Epithelial cell of esophagus (primary cell): Measurements from ENCODE around the gene SLC35F5.
"Not testable (repeated sequence)": the region's sequence is repeated elsewhere in the genome, so short reads cannot be mapped to it uniquely, and the experiment has no call there.

Experiments
- DNase-seq: peaks from one replicate; pipeline ENCODE4 v3.0.0; 2010; ENCODE audit warnings: low read depth
- H3K4me3 ChIP-seq: 2 replicates; pipeline ENCODE4 v1.5.1; 2011; ENCODE audit warnings: mild to moderate bottlenecking, low read length, control low read depth
- TF ChIP-seq, protein P1 (sequence below): IDR thresholded peaks from 2 replicates; pipeline ENCODE4 v1.5.1; 2011; ENCODE audit warnings: low read depth, mild to moderate bottlenecking, low read length, control low read depth, inconsistent platforms; ENCODE audit not compliant: insufficient read depth; ENCODE audit errors: missing control alignments

Gene SLC35F5

DNA sequence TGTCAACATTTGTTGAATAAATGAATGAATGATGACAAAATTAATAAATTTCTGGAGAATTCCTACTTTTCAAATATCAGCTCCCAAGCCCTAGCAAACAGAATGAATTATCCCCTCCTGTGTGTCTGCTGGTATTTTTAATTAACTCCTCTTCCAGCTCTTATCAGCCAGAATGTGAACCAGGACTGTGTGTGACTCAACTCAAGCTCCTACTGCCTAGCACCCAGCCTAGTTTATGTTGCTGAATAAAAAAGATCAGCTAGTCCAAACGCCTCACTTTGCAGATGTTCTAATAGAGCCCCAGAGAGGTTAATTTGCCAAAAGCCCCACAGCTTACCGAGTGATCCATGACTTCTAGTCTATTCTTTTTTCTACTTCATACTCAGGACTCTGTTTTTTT, 79.1 kb downstream of the SLC35F5 start:
- TF ChIP-seq, protein P1, sequence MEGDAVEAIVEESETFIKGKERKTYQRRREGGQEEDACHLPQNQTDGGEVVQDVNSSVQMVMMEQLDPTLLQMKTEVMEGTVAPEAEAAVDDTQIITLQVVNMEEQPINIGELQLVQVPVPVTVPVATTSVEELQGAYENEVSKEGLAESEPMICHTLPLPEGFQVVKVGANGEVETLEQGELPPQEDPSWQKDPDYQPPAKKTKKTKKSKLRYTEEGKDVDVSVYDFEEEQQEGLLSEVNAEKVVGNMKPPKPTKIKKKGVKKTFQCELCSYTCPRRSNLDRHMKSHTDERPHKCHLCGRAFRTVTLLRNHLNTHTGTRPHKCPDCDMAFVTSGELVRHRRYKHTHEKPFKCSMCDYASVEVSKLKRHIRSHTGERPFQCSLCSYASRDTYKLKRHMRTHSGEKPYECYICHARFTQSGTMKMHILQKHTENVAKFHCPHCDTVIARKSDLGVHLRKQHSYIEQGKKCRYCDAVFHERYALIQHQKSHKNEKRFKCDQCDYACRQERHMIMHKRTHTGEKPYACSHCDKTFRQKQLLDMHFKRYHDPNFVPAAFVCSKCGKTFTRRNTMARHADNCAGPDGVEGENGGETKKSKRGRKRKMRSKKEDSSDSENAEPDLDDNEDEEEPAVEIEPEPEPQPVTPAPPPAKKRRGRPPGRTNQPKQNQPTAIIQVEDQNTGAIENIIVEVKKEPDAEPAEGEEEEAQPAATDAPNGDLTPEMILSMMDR, result no peak
- no peak for DNase-seq
- no peak overlapping the region for H3K4me3 ChIP-seq

DNA sequence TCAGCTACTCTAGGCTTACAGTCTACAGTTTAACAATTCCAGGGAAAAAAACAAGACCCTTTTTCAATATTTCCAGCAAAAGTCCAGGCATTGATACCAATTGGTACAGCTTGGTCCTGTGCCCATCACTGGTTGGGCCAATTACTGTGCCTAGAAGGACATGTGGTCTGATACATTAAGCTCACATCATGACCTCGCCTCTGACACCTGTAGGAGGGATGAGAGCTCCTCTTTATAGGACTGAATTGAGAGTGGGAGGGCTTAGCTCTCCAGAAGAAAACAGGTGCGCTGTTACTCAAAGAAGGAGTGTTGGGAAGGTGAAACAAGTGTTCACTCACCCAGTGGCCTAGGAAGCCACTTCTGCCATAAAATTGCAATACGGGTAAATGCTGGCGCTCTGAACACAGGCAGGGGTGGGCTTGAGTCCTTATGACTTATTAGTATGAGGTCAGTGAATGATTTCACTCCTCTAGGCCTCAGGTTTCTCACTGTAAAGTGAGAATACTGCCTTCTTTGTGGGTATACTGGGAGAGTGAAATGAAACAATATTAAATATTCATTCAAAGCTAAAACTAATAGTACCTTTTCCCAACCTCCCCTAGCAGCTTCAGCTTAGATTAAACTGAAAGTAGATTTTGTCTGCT, 79.7 kb downstream of the SLC35F5 start:
- no peak overlapping the region for H3K4me3 ChIP-seq
- TF ChIP-seq, protein P1, result no peak
- DNase-seq, result no peak

DNA sequence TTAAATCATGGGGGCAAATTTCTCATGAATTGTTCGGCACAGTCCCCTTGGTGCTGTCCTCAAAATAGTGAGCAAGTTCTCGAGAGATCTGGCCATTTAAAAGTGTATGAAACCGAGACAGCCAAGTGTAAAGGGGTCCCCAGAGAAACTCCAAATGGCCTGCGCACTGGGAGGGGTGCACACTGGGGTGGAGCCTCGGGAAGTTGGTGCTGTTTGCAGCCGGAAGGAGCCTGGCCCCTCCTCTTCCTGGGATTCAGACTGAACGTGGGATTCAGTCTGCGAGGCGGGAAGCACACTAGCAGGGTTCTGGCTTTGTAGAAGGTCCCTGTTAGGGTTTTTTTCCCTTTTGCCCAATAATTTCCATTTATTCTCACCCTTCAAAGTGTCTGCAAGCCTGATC, 80.6 kb downstream of the SLC35F5 start:
- no peak for DNase-seq
- TF ChIP-seq, protein P1, result no peak
- no peak overlapping the region for H3K4me3 ChIP-seq

DNA sequence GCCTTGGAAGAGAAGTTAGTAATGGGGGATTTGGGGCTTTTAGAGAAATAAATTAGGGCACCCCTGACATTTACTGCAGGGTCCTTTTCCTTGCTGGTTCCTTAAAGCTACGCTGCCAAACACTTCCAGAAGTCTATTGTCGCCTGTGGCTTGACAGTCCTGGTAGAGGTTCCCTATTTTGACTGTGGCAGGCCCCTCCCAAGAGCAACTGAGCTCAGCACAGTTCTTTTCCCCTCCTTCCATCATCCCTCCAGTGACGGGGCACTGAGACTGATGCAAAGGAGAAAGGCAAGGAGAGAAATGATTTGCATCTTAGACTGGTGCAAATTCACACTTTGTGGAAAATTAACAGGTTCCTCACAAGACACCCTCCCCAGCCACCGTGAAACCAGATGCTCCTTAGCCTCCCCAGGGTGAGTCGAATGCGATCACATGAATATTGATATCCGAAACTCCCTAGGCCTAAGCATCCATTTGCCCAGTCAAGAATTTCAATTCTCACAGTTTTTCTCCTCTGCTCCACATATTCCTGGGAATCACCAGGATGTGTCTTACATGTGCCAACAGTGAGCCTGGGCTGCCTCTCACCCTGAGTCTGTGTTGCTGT, 84.0 kb downstream of the SLC35F5 start:
- TF ChIP-seq, protein P1, result no peak
- H3K4me3 ChIP-seq, result no peak overlapping the region
- DNase-seq, result no peak

DNA sequence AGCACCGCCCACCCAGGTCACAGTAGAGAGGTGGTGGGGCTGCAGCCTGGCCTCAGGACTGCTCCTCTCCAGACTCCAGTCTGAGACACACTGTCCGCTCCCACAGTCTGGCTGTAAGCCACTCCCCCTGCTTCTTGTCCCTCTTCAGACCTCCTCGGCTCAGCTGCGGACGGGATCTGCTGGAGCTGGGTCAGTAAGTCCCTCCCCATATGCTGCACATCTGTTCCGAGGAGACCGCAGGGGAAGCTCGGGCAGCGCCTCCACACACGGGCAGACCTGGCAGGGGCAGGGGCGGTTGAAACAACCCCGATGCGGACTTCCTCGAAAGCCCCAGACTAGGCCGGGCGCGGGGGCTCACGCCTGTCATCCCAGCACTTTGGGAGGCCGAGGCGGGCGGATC, 87.4 kb downstream of the SLC35F5 start:
- H3K4me3 ChIP-seq, DNase-seq: not testable (repeated sequence)

DNA sequence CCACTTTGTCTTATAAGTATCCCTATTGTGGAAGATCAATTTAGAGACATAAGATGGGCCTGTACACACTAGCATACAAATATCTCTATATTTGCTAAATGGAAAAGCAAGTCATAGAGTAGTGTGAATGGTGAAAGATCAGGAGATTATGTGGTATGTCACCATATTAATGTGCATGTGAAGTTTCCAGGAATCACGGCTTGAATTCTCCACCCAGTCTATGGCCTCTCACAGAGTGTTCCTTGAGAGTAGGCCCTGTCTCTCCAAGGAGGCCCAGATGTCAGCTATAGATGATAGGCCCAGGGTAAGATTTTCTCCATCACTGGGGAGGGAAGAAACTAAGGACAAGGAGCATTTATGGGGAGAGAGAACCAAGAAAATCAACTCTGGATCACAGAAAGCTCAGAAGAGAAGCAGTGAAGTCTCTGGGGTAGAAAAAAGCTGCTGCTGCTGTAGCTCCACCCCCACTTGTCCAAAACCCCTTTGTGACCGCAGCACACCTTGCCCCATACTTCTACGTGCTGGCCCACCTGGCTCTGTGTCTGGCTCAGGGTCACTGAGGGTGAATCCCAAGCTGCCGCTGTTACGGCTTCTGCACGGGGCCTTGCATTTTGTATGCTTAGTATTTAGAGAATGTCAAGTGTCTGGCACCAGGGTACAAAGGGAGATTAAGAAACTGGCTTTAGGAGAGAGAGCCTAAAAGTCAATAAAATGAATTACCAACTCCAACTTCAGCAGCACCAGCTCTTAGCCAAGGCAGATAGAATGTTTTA, 91.5 kb downstream of the SLC35F5 start:
- not testable (repeated sequence) for DNase-seq

DNA sequence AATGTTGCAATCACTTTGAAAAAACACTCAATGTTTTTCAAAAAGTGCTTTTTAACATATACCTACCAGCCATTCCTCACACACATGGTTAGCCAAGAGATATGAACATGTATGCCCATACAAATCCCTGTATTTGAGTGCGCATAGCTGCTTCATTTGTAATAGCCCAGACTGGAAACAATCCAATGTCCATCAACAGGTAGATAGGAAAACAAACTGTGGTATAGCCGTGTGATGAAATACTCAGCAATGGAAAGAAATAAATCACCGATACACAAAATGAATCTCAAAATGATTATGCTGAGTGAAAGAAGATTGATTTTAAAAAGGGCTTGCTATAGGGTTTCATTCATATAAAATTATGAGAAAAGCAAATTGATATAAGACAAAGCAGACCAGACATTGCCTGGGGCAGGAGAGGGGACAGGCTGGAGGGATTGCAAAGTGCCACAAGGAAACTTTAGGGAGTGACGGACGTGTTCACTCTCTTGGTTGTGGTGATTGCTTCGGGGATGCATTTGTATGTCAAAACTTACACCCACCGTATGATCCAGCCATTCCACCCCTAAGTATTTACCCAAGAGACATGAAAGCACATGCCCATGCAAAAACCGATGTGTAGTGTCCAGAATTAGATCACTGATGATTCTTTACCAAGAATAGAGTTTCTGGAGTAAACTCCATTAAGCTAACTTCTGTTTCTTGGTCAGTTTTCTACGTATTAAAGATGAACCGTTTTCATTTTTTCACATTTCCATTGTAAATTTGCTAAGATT, 93.0 kb downstream of the SLC35F5 start:
- peak; percentile 90 for DNase-seq
- H3K4me3 ChIP-seq, result not testable (repeated sequence)

More for the DNA sequence above, 91.5 kb downstream of the SLC35F5 start:
- H3K4me3 ChIP-seq, result not testable (repeated sequence)
